GM19463 (cell line): ENCODE measurements around the gene NATD1.
"Not testable (repeated sequence)": the region's sequence is repeated elsewhere in the genome, so short reads cannot be mapped to it uniquely, and the experiment has no call there.

Experiments used
- ATAC-seq: cut with Tn5 transposase; IDR thresholded peaks from one replicate; pipeline ENCODE4 v1.9.1; 2021; ENCODE audit warnings: mild to moderate bottlenecking, moderate library complexity; ENCODE audit not compliant: unreplicated experiment

NATD1 gene

GRCh38 chr17:21247552-21248258 is 5.5 kb downstream of the NATD1 start:
- ATAC-seq, result no peak

DNA sequence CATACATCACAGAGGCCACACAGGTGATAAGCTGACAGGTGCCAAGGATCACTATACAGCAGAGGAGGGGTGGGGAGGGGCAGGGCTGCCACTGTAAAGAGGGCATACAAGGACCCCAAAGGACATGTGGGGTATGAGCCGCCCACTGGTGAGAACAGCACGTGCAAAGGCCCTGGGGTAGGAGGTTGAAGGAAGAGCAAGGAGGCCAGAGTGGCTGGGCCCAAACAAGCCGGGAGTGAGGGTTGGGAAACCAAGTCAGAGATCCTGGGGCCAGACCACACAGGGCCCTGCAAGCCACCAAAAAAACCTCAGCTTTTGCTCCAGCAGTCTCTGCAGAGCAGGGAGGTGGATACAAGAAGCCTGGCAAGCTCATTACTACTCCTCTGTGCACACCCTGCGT is 6.5 kb downstream of the NATD1 start:
- ATAC-seq, result no peak

DNA sequence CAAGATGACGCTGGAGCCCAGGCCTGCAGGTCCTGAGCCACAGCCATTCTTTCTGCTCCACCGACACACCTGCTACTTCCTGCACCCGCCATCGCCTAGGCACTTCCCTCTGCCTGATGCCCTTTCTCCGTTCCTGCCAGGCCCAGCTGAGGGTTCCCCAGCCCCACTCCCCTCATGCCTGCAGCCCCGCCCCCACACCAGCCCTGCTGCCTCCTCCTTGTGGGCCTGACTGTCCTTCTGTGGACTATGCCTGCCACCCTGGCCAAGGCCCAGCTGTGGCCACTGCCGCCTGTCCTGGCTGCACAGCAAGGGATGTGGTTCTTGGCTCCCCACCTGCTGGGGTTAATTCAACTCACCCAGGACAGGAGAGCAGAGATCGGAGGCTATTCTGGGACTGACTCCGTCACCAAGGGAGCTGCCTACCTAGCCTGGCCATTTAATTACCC is 7.5 kb downstream of the NATD1 start:
- ATAC-seq, result no peak

GRCh38 chr17:21243516-21244303 is 9.5 kb downstream of the NATD1 start:
- no peak for ATAC-seq

DNA sequence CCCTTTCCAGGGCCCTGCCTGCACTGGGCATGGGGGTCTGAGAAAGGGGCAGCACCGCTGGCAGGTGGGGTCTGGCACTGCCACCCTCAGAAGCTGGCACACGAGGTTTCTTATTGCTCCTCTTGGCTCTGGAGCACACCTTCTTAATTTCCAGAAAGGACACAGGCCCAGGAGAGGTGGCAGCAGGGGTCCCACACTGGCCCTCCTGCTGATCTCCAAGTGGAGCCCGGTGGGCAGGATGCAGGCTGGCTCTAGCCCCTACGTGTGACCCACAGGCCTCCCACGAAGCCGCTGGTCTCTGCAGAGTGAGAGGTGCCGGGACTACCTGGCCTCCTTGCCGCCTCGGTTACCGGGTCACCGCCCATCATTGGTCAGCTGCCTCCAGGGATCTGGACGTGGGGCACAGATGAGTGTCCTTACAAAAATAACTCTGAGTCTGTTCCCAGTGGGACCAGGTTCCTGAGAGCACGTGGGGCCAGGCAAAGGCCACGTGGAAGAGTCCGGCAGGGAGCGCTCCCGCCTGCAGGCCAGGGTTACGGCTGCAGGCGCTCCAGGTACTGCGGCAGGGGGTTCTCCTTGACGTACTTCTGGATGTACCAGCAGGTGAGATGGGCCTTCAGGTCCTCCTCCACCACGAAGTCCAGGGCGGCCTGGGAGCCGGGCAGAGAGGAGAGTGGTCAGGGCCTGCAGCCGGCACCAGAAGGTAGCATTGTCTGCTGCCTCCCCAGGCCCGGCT is 10.3 kb downstream of the NATD1 start:
- no peak for ATAC-seq

DNA sequence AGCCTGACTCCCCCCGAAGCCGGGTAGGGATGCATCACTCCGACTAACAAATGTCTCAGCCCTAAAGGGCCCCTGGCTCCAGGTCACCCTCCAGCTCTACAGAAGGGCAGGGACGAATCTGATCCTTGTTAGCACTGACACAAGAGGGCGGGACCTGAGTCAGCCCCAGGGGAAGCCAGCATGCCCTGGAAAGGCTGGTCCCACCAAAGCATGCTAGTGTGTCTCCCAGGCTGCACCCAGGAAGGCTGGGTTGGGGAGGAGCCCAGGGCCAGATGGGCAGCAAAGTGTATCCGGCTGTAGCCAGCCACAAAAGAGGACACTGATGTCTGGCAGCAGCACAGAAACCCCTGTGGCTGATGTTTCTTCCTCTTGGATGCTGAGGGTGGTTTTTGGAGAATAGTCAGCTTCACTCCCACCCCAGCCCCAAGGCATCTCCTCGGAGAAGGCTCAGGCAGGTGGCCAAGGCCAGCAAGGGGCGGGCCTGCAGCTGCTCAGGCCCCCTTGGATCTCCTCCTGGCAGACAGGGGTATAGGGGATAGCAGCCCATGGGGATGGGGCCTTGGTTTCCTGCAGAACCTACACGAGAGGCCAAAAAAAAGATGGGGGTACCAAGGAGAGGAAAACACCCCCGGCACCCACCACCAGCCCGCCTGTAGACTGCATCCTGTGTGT is 11.0 kb downstream of the NATD1 start:
- ATAC-seq, result no peak

- no peak for ATAC-seq
These were observed 11.6 kb downstream of the NATD1 start for GRCh38 chr17:21241564-21241963.

DNA sequence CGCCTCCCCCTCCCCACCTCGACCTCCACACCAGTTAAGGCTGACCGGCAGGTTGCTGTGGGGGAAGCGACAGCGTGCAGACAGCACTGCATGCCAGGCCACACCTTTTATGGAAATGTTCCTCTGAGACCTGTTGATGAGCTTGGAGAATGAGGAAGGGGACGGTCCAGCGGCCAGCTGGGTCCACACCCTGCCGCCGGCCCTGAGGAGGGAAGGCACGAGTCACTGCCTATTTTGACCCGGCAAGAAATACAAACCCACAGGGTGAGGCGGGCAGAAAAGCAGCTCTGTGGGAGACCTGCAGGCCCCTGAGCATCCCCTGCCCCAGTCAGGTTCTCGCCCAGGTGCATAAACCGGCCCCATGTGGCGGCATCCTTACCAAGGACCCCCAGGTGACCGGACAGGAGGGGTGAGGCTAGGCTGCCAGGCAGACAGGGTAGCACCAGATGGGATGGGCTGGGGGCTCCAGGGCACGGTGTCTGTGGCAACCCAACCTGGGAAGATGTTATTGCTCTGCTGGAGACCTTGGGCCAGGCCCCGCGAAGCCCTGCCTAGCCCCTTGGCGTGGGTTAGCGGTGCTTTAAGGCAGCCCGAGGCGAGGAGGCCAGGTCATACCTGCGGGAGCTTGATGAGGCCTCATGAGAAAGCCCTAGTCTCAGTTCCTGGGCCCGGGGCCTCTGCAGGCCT is 12.7 kb downstream of the NATD1 start:
- ATAC-seq, result no peak

- ATAC-seq, result no peak
These were observed 13.4 kb downstream of the NATD1 start for GRCh38 chr17:21239680-21240368.

- no peak for ATAC-seq
These were observed 17.3 kb downstream of the NATD1 start for GRCh38 chr17:21235921-21236320.

GRCh38 chr17:21233581-21234347 is 19.4 kb downstream of the NATD1 start:
- no peak for ATAC-seq

- no peak for ATAC-seq
These were observed 21.0 kb downstream of the NATD1 start for GRCh38 chr17:21232033-21232749.

DNA sequence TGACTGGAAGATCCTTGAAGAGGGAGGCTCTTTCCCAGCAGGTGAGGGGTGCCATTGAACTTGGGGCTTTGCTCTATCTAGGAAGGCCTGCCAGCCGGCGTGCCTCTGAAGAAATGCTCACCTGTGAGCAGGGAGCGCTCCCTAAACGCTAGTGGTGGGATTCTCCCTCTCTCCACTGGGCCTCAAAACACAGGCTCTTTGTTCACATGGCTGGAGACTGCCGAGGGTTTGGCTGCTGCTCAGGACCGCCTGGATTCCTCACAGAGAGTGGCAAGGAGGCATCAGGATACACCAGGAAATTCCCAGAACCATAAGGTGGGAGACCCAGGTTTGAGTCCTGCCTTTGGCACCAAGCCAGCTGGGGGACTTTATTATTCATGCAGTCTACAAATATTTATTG is 21.7 kb downstream of the NATD1 start:
- ATAC-seq, result no peak

GRCh38 chr17:21228845-21229244 is 24.4 kb downstream of the NATD1 start:
- ATAC-seq, result no peak

DNA sequence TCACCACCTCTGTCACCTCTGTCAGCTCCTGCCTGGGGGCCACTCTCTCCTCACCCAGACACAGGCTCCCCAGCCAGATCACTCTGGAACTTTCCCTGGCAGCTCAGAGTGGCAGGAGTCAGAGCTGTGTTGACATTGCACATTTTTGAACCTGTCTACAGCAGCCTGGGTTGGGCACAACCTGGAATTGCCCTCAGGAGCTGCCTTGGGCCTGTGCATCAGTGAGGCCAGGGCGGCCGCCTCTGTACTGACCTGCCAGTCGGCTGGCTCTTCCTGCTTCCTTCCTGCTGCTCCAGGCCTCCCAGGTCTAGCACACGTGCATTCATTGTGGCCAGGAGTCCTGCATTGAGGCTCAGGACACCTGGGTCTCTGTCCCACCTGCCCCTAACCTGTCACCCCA is 25.1 kb downstream of the NATD1 start:
- no peak for ATAC-seq

DNA sequence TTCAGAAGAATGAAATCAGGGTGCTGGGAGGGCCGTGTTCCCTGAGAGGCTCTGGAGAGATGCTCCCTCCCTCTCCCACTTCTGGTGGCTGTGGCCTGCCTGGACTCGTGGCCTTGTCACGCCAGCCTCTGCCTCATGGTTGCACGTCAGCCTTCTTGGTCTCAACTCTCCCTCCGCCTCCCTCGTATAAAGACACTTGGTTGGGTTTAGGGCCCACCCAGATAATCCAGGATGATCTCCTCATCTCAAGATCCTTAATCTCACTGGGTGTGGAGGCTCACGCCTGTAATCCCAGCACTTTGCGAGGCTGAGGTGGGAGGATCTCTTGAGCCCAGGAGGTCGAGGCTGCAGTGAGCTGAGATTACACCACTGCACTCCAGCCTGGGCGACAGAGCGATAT is 25.9 kb downstream of the NATD1 start:
- ATAC-seq, result not testable (repeated sequence)

GRCh38 chr17:21223086-21223485 is 30.1 kb downstream of the NATD1 start:
- ATAC-seq, result no peak

DNA sequence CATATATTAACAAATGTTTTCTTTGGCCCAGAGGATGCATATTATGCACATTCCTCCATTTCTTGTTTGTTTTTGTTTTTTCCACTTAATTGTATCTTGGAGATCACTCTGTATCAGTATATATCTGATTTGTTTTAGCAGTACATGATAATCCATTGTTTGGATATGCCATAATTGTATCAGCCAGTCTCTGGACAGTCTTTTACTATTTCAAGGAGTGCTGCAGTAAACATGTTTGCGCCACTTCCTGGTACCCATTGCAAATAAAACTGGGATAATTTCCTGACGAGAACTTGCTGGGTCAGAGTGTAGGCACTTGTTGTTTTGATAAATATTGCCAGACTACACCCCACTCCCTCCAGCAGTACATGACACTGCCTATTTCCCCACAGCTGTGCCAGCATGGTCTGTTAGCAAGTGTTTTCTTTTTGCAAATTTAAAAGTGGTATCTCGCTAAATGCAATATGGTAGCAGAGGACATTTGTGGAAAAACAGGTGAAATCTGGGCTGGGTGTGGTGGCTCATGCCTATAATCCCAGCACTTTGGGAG is 34.3 kb downstream of the NATD1 start:
- no peak for ATAC-seq
